Mesendoderm (in vitro differentiated cells): Measurements from ENCODE around the gene JTB.

Experiments used
- DNase-seq: peaks from one replicate; pipeline ENCODE4 v3.0.0; 2013
- H2AK5ac ChIP-seq: 2 replicates; pipeline ENCODE4 v1.6.1; 2013; ENCODE audit warnings: low read length, inconsistent platforms
- H2BK120ac ChIP-seq: 2 replicates; pipeline ENCODE4 v1.6.1; 2013; ENCODE audit warnings: low read depth, mild to moderate bottlenecking, low read length, moderate library complexity, mixed read lengths
- H2BK15ac ChIP-seq: replicated peaks from 2 replicates; pipeline ENCODE4 v1.6.1; 2013; ENCODE audit warnings: low read depth, mild to moderate bottlenecking, moderate library complexity
- H2BK5ac ChIP-seq: 2 replicates; pipeline ENCODE4 v1.6.1; 2013; ENCODE audit warnings: low read length, inconsistent platforms
- H3K18ac ChIP-seq: 2 replicates; pipeline ENCODE4 v1.6.1; 2013; ENCODE audit warnings: mild to moderate bottlenecking, low read length, mixed read lengths
- H3K23ac ChIP-seq: one replicate; pipeline ENCODE4 v1.6.1; 2013; ENCODE audit warnings: low read length
- H3K27ac ChIP-seq: 2 replicates; pipeline ENCODE4 v1.5.1; 2013; ENCODE audit warnings: low read depth, mild to moderate bottlenecking, inconsistent platforms, low read length, moderate library complexity
- H3K27me3 ChIP-seq: 2 replicates; pipeline ENCODE4 v1.6.1; 2013; ENCODE audit warnings: low read length, control low read depth, mild to moderate bottlenecking, inconsistent platforms; ENCODE audit not compliant: insufficient read depth, poor library complexity
- H3K36me3 ChIP-seq: 2 replicates; pipeline ENCODE4 v1.6.1; 2013; ENCODE audit warnings: low read length, inconsistent platforms; ENCODE audit not compliant: control insufficient read depth, insufficient read depth
- H3K4ac ChIP-seq: one replicate; pipeline ENCODE4 v1.6.1; 2013; ENCODE audit warnings: low read depth, mild to moderate bottlenecking, low read length, moderate library complexity
- H3K4me1 ChIP-seq: 2 replicates; pipeline ENCODE4 v1.6.1; 2013; ENCODE audit warnings: low read depth, low read length, inconsistent platforms; ENCODE audit not compliant: control insufficient read depth
- H3K4me2 ChIP-seq: 2 replicates; pipeline ENCODE4 v1.6.1; 2013; ENCODE audit warnings: low read length
- H3K4me3 ChIP-seq: 2 replicates; pipeline ENCODE4 v1.5.1; 2013; ENCODE audit warnings: mild to moderate bottlenecking, low read length
- H3K56ac ChIP-seq: one replicate; pipeline ENCODE4 v1.6.1; 2013; ENCODE audit warnings: low read length
- H3K79me1 ChIP-seq: 2 replicates; pipeline ENCODE4 v1.6.1; 2013; ENCODE audit warnings: low read length, inconsistent platforms
- H3K79me2 ChIP-seq: 2 replicates; pipeline ENCODE4 v1.6.1; 2013; ENCODE audit warnings: mild to moderate bottlenecking, low read length; ENCODE audit not compliant: control insufficient read depth, insufficient read depth
- H3K9ac ChIP-seq: 2 replicates; pipeline ENCODE4 v1.6.1; 2013; ENCODE audit warnings: low read length, inconsistent platforms
- H4K5ac ChIP-seq: one replicate; pipeline ENCODE4 v1.6.1; 2013; ENCODE audit warnings: low read length
- H4K8ac ChIP-seq: one replicate; pipeline ENCODE4 v1.6.1; 2013; ENCODE audit warnings: low read depth, mild to moderate bottlenecking, control low read depth, low read length, moderate library complexity
- WGBS: extraction: QIAGEN DNeasy Blood & Tissue Kit; methylation state at CpG from one replicate; pipeline ENCODE4 v1.1.7; 2013; ENCODE audit warnings: low lambda C conversion rate, missing lambda C conversion rate; ENCODE audit not compliant: insufficient coverage; ENCODE audit errors: extremely low coverage; 5-methylcytosine and 5-hydroxymethylcytosine counted together

JTB gene

GRCh38 chr1:153951183-153951582, 26.3 kb downstream of the JTB start:
- Histone ChIP-seq H3K36me3 (peaks cover 16% of the 10 kb centered on the region), H3K23ac (no peak overlapping the region), H3K4me2 (no peak overlapping the region), H2BK15ac (no peak overlapping the region), H3K9ac (no peak overlapping the region), H3K56ac (no peak overlapping the region), H3K79me1 (peaks cover 21% of the 10 kb centered on the region), H3K4me3 (no peak overlapping the region), H4K5ac (no peak overlapping the region), H2AK5ac (no peak overlapping the region), H3K18ac (no peak overlapping the region), H2BK120ac (no peak overlapping the region), H3K27me3 (no peaks in the 10 kb centered on the region), H2BK5ac (no peak overlapping the region), H3K79me2 (peaks cover 23% of the 10 kb centered on the region), H3K4me1 (no peaks in the 10 kb centered on the region), H3K27ac (no peak overlapping the region), H4K8ac (no peak overlapping the region), H3K4ac (no peak overlapping the region)
- WGBS, result no CpG with 5 or more reads among the region's 11 CpGs
- DNase-seq, result no peak

- H2BK120ac ChIP-seq, result no peak within 1 kb of the TSS
- H3K4ac ChIP-seq, result peak within 1 kb of the TSS; percentile 97
- H3K56ac ChIP-seq, result peak within 1 kb of the TSS; percentile 97
- H3K9ac ChIP-seq, result peak within 1 kb of the TSS; percentile 96
- no peak within 1 kb of the TSS for H4K8ac ChIP-seq
- no peaks in the 10 kb centered on the region for H3K27me3 ChIP-seq
- peak within 1 kb of the TSS; percentile 15 for H3K23ac ChIP-seq
- H2AK5ac ChIP-seq, result no peak within 1 kb of the TSS
- no CpG with 5 or more reads among the region's 28 CpGs for WGBS
- no peaks in the 10 kb centered on the region for H3K4me1 ChIP-seq
- H3K79me2 ChIP-seq, result peaks cover 8% of the 10 kb centered on the region
- no peak within 1 kb of the TSS for H4K5ac ChIP-seq
- H3K79me1 ChIP-seq, result peaks cover 14% of the 10 kb centered on the region
- no peak within 1 kb of the TSS for H2BK5ac ChIP-seq
- DNase-seq, result peak; percentile 92
- peak within 1 kb of the TSS; percentile 97 for H3K18ac ChIP-seq
- H2BK15ac ChIP-seq, result no peak within 1 kb of the TSS
- H3K4me3 ChIP-seq, result peak within 1 kb of the TSS; percentile 85
- H3K36me3 ChIP-seq, result peaks cover 8% of the 10 kb centered on the region
- peak within 1 kb of the TSS; percentile 60 for H3K27ac ChIP-seq
- H3K4me2 ChIP-seq, result peak within 1 kb of the TSS; percentile 95
These were observed 30.7 kb downstream of the JTB start, which contains the start of gene DENND4B for GRCh38 chr1:153946622-153947241. TSS of gene DENND4B (minus strand) at chr1:153946718. CDS start at chr1:153944374, 2,344 bp downstream.

- WGBS, result no CpG with 5 or more reads among the region's 95 CpGs
- peak overlapping the region; percentile 60 for H3K27ac ChIP-seq
These were observed 31.5 kb downstream of the JTB start for GRCh38 chr1:153945795-153946621.

GRCh38 chr1:153945131-153945794, 32.2 kb downstream of the JTB start:
- Histone ChIP-seq H2AK5ac (no peak overlapping the region), H3K4me2 (peak overlapping the region; percentile 95), H3K27ac (no peak overlapping the region), H3K36me3 (peaks cover 7% of the 10 kb centered on the region), H3K79me1 (peaks cover 14% of the 10 kb centered on the region), H3K4me1 (no peaks in the 10 kb centered on the region), H3K79me2 (peaks cover 8% of the 10 kb centered on the region), H3K27me3 (no peaks in the 10 kb centered on the region), H2BK120ac (no peak overlapping the region), H3K4me3 (peak overlapping the region; percentile 85), H3K18ac (peak overlapping the region; percentile 97), H4K8ac (no peak overlapping the region), H2BK15ac (no peak overlapping the region), H4K5ac (no peak overlapping the region), H2BK5ac (no peak overlapping the region), H3K56ac (peak overlapping the region; percentile 97), H3K23ac (peak overlapping the region; percentile 15), H3K4ac (no peak overlapping the region), H3K9ac (peak overlapping the region; percentile 96)
- no peak for DNase-seq
- WGBS, result no CpG with 5 or more reads among the region's 12 CpGs

More at GRCh38 chr1:153945795-153946621, 31.5 kb downstream of the JTB start:
- Histone ChIP-seq H3K4me2 (peak overlapping the region; percentile 95), H3K18ac (peak overlapping the region; percentile 97), H3K27me3 (no peaks in the 10 kb centered on the region), H3K79me1 (peaks cover 14% of the 10 kb centered on the region), H2AK5ac (no peak overlapping the region), H2BK5ac (no peak overlapping the region), H4K8ac (no peak overlapping the region), H3K9ac (peak overlapping the region; percentile 96), H4K5ac (no peak overlapping the region), H3K79me2 (peaks cover 8% of the 10 kb centered on the region), H3K23ac (peak overlapping the region; percentile 15), H3K36me3 (peaks cover 7% of the 10 kb centered on the region), H2BK120ac (no peak overlapping the region), H3K4me3 (peak overlapping the region; percentile 85), H2BK15ac (no peak overlapping the region), H3K4me1 (no peaks in the 10 kb centered on the region), H3K4ac (peak overlapping the region; percentile 97), H3K56ac (peak overlapping the region; percentile 97)
- peak; percentile 54 for DNase-seq

GRCh38 chr1:153944827-153945117, 32.7 kb downstream of the JTB start:
- peak overlapping the region; percentile 97 for H3K56ac ChIP-seq
- H4K5ac ChIP-seq, result no peak overlapping the region
- WGBS, result no CpG with 5 or more reads among the region's 3 CpGs
- no peaks in the 10 kb centered on the region for H3K27me3 ChIP-seq
- H3K4me1 ChIP-seq, result no peaks in the 10 kb centered on the region
- H2BK5ac ChIP-seq, result no peak overlapping the region
- H3K4me3 ChIP-seq, result no peak overlapping the region
- H2AK5ac ChIP-seq, result no peak overlapping the region
- H3K79me2 ChIP-seq, result peaks cover 8% of the 10 kb centered on the region
- H2BK15ac ChIP-seq, result no peak overlapping the region
- H3K27ac ChIP-seq, result no peak overlapping the region
- H3K18ac ChIP-seq, result no peak overlapping the region
- no peak overlapping the region for H3K4me2 ChIP-seq
- no peak overlapping the region for H4K8ac ChIP-seq
- no peak for DNase-seq
- no peak overlapping the region for H2BK120ac ChIP-seq
- peaks cover 9% of the 10 kb centered on the region for H3K36me3 ChIP-seq
- H3K9ac ChIP-seq, result no peak overlapping the region
- H3K23ac ChIP-seq, result no peak overlapping the region
- no peak overlapping the region for H3K4ac ChIP-seq
- peaks cover 14% of the 10 kb centered on the region for H3K79me1 ChIP-seq
